H9 (cell line): Measurements from ENCODE around the gene PRR5L. TPM values are rescaled to one million over a fixed set of nuclear protein-coding genes. Genes with fewer than 3 reads are reported as not detected.

ENCODE experiments used
- DNase-seq: peaks from one replicate; pipeline ENCODE4 v3.0.0-alpha.2; 2017
- H2AFZ ChIP-seq: one replicate; pipeline ENCODE4 v1.6.1; 2013; ENCODE audit warnings: mild to moderate bottlenecking, low read length, control low read depth, moderate library complexity
- H2AK5ac ChIP-seq: 2 replicates; pipeline ENCODE4 v1.6.1; 2013; ENCODE audit warnings: low read length, control low read depth, mixed read lengths; ENCODE audit not compliant: insufficient read length
- H2BK120ac ChIP-seq: one replicate; pipeline ENCODE4 v1.6.1; 2013; ENCODE audit warnings: low read depth, mild to moderate bottlenecking, low read length, control low read depth, inconsistent platforms; ENCODE audit not compliant: poor library complexity, severe bottlenecking
- H2BK12ac ChIP-seq: 2 replicates; pipeline ENCODE4 v1.6.1; 2013; ENCODE audit warnings: low read length, control low read depth, mixed read lengths, low read depth; ENCODE audit not compliant: insufficient read length
- H2BK15ac ChIP-seq: 2 replicates; pipeline ENCODE4 v1.6.1; 2013; ENCODE audit warnings: low read depth, low read length, control low read depth
- H2BK20ac ChIP-seq: one replicate; pipeline ENCODE4 v1.6.1; 2013; ENCODE audit warnings: low read depth, mild to moderate bottlenecking, low read length, control low read depth, inconsistent platforms; ENCODE audit not compliant: poor library complexity, severe bottlenecking
- H2BK5ac ChIP-seq: 2 replicates; pipeline ENCODE4 v1.6.1; 2013; ENCODE audit warnings: low read length, control low read depth, mixed read lengths; ENCODE audit not compliant: insufficient read length
- H3K14ac ChIP-seq: 2 replicates; pipeline ENCODE4 v1.6.1; 2013; ENCODE audit warnings: low read length, control low read depth; ENCODE audit not compliant: insufficient read depth
- H3K18ac ChIP-seq: 2 replicates; pipeline ENCODE4 v1.6.1; 2013; ENCODE audit warnings: low read depth, mild to moderate bottlenecking, mixed read lengths, low read length, control low read depth; ENCODE audit not compliant: insufficient read length
- H3K23ac ChIP-seq: 2 replicates; pipeline ENCODE4 v1.6.1; 2013; ENCODE audit warnings: low read length, control low read depth, mixed read lengths, low read depth; ENCODE audit not compliant: insufficient read length
- H3K23me2 ChIP-seq: 2 replicates; pipeline ENCODE4 v1.6.1; 2013; ENCODE audit warnings: low read depth, mild to moderate bottlenecking, mixed read lengths, low read length, control low read depth; ENCODE audit not compliant: insufficient read length, poor library complexity, severe bottlenecking
- H3K27ac ChIP-seq: 2 replicates; pipeline ENCODE4 v1.5.1; 2013; ENCODE audit warnings: low read length, control low read depth, mixed read lengths, low read depth; ENCODE audit not compliant: insufficient read length
- H3K27me3 ChIP-seq: 2 replicates; pipeline ENCODE4 v1.6.1; 2013; ENCODE audit warnings: low read length, control low read depth, inconsistent platforms; ENCODE audit not compliant: insufficient read depth
- H3K4ac ChIP-seq: 2 replicates; pipeline ENCODE4 v1.6.1; 2013; ENCODE audit warnings: low read depth, mild to moderate bottlenecking, control low read depth, inconsistent platforms, low read length, moderate library complexity
- H3K4me1 ChIP-seq: 2 replicates; pipeline ENCODE4 v1.6.1; 2013; ENCODE audit warnings: low read length, control low read depth, inconsistent platforms; ENCODE audit not compliant: insufficient read depth
- H3K4me2 ChIP-seq: 2 replicates; pipeline ENCODE4 v1.6.1; 2013; ENCODE audit warnings: low read length, control low read depth, mixed read lengths; ENCODE audit not compliant: insufficient read length, insufficient read depth
- H3K56ac ChIP-seq: 2 replicates; pipeline ENCODE4 v1.6.1; 2013; ENCODE audit warnings: low read depth, mild to moderate bottlenecking, mixed read lengths, low read length, control low read depth; ENCODE audit not compliant: insufficient read length
- H3K79me1 ChIP-seq: 2 replicates; pipeline ENCODE4 v1.6.1; 2013; ENCODE audit warnings: low read depth, mild to moderate bottlenecking, moderate library complexity, low read length, control low read depth, inconsistent platforms; ENCODE audit not compliant: insufficient read depth, poor library complexity, severe bottlenecking
- H3K79me2 ChIP-seq: 2 replicates; pipeline ENCODE4 v1.6.1; 2013; ENCODE audit warnings: low read length, control low read depth, inconsistent platforms; ENCODE audit not compliant: insufficient read depth
- H3K9ac ChIP-seq: 2 replicates; pipeline ENCODE4 v1.6.1; 2013; ENCODE audit warnings: low read length, control low read depth, mixed read lengths; ENCODE audit not compliant: insufficient read length; ENCODE audit errors: extremely low read depth
- H3K9me3 ChIP-seq: one replicate; pipeline ENCODE4 v1.6.1; 2013; ENCODE audit warnings: low read depth, low read length, inconsistent platforms; ENCODE audit not compliant: control insufficient read depth
- H3T11ph ChIP-seq: one replicate; pipeline ENCODE4 v1.6.1; 2013; ENCODE audit warnings: mild to moderate bottlenecking, low read length, control low read depth, inconsistent platforms
- H4K20me1 ChIP-seq: one replicate; pipeline ENCODE4 v1.6.1; 2013; ENCODE audit not compliant: control insufficient read depth, insufficient read length, insufficient read depth
- H4K5ac ChIP-seq: 2 replicates; pipeline ENCODE4 v1.6.1; 2013; ENCODE audit warnings: low read depth, mild to moderate bottlenecking, mixed read lengths, low read length, control low read depth; ENCODE audit not compliant: insufficient read length
- H4K8ac ChIP-seq: replicated peaks from 2 replicates; pipeline ENCODE4 v1.6.1; 2013; ENCODE audit warnings: low read length, control low read depth, mixed read lengths, low read depth; ENCODE audit not compliant: insufficient read length
- H4K91ac ChIP-seq: 2 replicates; pipeline ENCODE4 v1.6.1; 2013; ENCODE audit warnings: low read depth, mild to moderate bottlenecking, moderate library complexity, mixed read lengths, low read length, control low read depth; ENCODE audit not compliant: insufficient read length
- H3K27ac Mint-ChIP-seq, 3 experiments: 2 replicates in 2 of 3; 3 replicates in 1 of 3; pipeline ENCODE4 v1.8.0; 2020 to 2021; ENCODE audit warnings: mixed read lengths in 3 of 3, mild to moderate bottlenecking in 1 of 3, moderate library complexity in 1 of 3
- H3K27me3 Mint-ChIP-seq: 2 replicates; pipeline ENCODE4 v1.8.0; 2021; ENCODE audit warnings: low read depth, mild to moderate bottlenecking, moderate library complexity, mixed read lengths
- H3K36me3 Mint-ChIP-seq, 3 experiments: 2 replicates in 2 of 3; 3 replicates in 1 of 3; pipeline ENCODE4 v1.8.0; 2020 to 2021; ENCODE audit warnings: low read depth in 3 of 3, mixed read lengths in 3 of 3; ENCODE audit not compliant: insufficient read depth in 1 of 3
- H3K4me1 Mint-ChIP-seq, 2 experiments: 2 replicates each; pipeline ENCODE4 v1.8.0; 2020; ENCODE audit warnings: mixed read lengths in 2 of 2
- H3K4me3 Mint-ChIP-seq, 2 experiments: 2 replicates in 1 of 2; 3 replicates in 1 of 2; pipeline ENCODE4 v1.8.0; 2020 to 2021; ENCODE audit warnings: mild to moderate bottlenecking in 2 of 2, mixed read lengths in 2 of 2, moderate library complexity in 1 of 2
- H3K9me3 Mint-ChIP-seq, 2 experiments: 2 replicates in 1 of 2; 3 replicates in 1 of 2; pipeline ENCODE4 v1.8.0; 2020; ENCODE audit warnings: mild to moderate bottlenecking in 2 of 2, mixed read lengths in 2 of 2, moderate library complexity in 1 of 2
- WGBS: extraction: QIAGEN DNeasy Blood & Tissue Kit; methylation state at CpG from one replicate; pipeline ENCODE4 v1.1.7; 2013; ENCODE audit warnings: missing lambda C conversion rate, low lambda C conversion rate, mixed read lengths; ENCODE audit not compliant: insufficient read length; ENCODE audit errors: extremely low coverage; 5-methylcytosine and 5-hydroxymethylcytosine counted together
- total RNA-seq: library from RNA; stranded (reverse); gene quantifications from 2 replicates; pipeline ENCODE4 v1.2.1, GENCODE V29; 2021
- TF ChIP-seq, protein P1 (sequence below): fragments of 200-600 bp; sonication (generic); conservative IDR thresholded peaks from 3 replicates; pipeline ENCODE4 v1.8.0; 2021; ENCODE audit warnings: antibody characterized with exemption, mild to moderate bottlenecking

PRR5L gene
- total RNA-seq, 1 experiment from 2014 or later: 5.6 TPM

DNA sequence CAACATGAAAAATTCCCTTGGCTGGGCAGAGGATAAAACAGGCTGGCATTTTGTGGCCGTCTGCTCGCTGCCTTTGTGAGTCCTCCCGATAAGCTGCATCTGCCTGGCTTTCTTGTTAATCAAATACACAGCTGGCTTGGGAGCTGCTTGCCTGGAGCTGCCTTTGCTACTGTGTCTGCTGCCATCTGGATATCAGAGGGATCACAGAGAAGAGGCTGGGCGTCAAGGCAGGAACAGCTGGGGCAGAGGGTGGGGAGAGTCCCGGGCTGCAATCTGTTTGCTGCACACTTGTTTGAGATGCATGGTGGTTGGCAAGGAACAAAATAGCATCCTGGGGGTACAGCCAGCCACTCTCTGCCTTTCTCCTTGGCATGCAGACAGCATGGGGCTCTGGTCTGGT is 42.9 kb upstream of the PRR5L start:
- Mint-ChIP-seq H3K27ac (no peak overlapping the region), H3K4me1 (peaks cover 9 to 18% of the 10 kb centered on the region in 2 experiments), H3K4me3 (no peak overlapping the region), H3K36me3 (peaks cover 0 to 4% (median 0%) of the 10 kb centered on the region in 3 experiments; a peak in 3 of 7 replicates), H3K9me3 (no peaks in the 10 kb centered on the region), H3K27me3 (peaks cover 16% of the 10 kb centered on the region)
- Histone ChIP-seq H2BK5ac (no peak overlapping the region), H3K4me2 (no peak overlapping the region), H3K27me3 (no peaks in the 10 kb centered on the region), H2AFZ (no peak overlapping the region), H3K23me2 (no peaks in the 10 kb centered on the region), H3K23ac (no peak overlapping the region), H3T11ph (no peak overlapping the region), H2BK15ac (no peak overlapping the region), H3K27ac (no peak overlapping the region), H3K4me1 (no peaks in the 10 kb centered on the region), H2BK120ac (no peak overlapping the region), H2BK12ac (no peak overlapping the region), H4K8ac (no peak overlapping the region), H2BK20ac (no peak overlapping the region), H3K56ac (no peak overlapping the region), H4K91ac (no peak overlapping the region), H3K9me3 (peaks cover 5% of the 10 kb centered on the region), H3K14ac (no peak overlapping the region), H2AK5ac (no peak overlapping the region), H3K4ac (no peak overlapping the region), H3K18ac (no peak overlapping the region), H4K5ac (no peak overlapping the region), H3K9ac (no peak overlapping the region), H4K20me1 (no peaks in the 10 kb centered on the region), H3K79me1 (no peaks in the 10 kb centered on the region), H3K79me2 (no peaks in the 10 kb centered on the region)
- no CpG with 5 or more reads among the region's 5 CpGs for WGBS
- no peak for DNase-seq
- TF ChIP-seq, protein P1, sequence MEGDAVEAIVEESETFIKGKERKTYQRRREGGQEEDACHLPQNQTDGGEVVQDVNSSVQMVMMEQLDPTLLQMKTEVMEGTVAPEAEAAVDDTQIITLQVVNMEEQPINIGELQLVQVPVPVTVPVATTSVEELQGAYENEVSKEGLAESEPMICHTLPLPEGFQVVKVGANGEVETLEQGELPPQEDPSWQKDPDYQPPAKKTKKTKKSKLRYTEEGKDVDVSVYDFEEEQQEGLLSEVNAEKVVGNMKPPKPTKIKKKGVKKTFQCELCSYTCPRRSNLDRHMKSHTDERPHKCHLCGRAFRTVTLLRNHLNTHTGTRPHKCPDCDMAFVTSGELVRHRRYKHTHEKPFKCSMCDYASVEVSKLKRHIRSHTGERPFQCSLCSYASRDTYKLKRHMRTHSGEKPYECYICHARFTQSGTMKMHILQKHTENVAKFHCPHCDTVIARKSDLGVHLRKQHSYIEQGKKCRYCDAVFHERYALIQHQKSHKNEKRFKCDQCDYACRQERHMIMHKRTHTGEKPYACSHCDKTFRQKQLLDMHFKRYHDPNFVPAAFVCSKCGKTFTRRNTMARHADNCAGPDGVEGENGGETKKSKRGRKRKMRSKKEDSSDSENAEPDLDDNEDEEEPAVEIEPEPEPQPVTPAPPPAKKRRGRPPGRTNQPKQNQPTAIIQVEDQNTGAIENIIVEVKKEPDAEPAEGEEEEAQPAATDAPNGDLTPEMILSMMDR: no peak
